ENCODE data around the gene UBR7.
"Not testable (repeated sequence)": the region's sequence is repeated elsewhere in the genome, so short reads cannot be mapped to it uniquely, and the experiment has no call there.

UBR7 gene

DNA sequence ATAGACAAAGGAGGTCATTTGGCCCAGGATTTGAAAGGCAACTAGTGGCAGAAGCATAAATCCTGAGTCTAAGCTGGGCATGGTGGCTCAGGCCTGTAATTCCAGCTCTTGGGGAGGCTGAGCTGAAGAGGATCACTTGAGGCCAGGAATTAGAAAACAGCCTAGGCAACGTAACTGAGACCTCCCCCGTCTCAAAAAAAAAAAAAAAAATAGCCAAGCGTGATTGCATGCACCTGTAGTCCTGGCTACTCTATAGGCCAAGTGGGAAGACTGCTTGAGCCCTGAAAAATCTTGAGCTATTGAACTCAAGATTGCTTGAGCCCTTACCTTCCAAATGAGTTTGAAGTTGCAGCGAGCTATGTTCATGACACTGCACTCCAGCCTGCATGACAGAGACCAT is 8.0 kb upstream of the UBR7 start:
- no peak for DNase-seq

DNA sequence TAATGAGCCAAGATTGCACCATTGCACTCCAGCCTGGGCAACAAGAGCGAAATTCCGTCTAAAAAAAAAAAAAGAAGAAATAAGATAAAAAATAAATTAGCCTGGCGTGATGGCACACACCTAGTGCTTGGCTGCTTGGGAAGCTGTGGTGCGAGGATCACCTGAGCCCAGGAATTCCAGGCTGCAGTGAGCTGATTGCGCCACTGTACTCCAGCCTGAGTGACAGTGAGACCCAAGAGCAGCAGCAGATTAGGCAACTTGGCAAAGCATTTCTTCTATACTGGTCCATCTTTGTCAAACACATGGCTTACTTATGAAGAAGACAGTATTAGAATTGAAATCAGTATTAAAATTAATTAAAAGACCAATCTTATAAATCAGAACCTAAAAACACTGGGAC is 6.5 kb upstream of the UBR7 start:
- no peak for DNase-seq

DNA sequence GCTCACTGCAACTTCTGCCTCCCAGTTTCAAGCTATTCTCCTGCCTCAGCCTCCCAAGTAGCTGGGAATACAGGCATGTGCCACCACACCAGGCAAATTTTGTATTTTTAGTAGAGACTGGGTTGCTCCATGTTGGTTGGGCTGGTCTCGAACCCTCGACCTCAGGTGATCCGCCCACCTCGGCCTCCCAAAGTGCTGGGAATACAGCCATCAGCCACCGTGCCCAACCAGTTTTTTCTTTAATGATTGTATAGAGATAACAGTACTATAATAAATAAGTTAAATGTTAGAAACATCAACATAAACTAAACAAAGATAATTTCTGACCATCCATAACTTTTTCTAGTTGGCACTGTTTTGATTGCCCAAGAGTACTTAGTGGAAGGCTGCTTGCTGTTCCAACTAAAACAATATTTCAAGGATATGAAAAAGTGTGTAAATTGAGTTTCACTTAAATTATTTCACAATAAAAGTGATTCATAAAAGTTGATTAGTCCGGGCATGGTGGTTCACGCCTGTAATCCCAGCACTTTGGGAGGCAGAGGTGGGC is 5.8 kb upstream of the UBR7 start:
- no peak for DNase-seq

DNA sequence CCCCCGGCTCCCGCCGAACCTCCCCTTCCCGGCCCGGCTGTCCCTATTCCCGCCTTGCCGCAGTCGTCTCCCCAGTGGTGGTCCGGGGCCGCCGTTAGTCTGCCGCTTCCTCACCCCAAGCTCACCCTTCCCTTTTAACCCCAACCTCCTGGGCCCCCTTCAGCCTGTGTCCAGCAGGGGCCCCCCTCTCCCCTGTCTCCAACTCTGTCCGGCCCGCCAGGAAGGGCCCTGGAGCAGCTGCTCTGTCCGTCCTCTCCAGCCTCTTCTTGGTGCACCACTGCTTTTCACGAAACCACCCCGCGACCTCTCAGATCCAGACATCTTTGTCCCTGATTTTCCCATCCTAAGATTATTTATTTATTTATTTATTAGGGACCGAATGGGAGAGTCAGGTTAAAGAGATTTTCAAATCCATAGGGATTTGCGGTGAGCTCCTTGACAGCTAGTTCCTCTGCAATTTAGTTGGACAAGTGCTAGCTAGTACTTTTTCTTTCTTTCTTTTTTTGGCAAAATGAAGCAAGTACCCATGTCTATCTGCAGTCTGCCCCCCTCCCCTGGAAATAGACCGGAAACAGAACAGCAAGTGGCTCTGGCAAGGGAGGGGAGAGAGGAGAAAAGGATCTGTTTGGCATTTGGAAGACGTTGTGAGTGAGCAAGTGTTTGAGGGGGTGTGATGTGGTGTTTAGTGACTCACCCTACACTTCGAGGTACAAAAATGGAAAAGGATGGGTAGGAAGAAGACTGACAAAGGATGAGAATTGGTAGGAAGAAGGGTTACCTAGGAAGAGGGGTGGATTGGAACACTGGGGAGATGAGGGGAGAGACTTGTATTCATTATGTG is 632 bp downstream of the UBR7 start:
- no peak for DNase-seq

DNA sequence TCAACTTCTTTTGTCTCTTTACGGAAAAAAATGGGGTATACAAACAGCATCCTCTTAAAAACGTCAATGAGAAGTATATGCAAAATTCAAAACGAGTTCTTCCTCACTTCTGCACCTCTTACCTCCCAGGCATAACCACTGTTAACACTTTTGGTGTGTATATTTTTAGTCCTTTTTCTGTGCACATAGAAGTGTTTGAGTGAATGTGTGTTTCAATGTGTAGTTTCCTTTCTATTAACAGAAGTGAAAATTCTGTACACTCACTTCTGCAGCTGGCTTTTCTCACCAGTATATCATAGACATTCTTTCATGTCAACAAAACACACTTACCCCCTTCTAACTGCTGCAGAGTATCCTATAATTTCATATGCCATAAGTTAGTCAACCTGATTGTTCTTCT is 5.4 kb downstream of the UBR7 start:
- no peak for DNase-seq

DNA sequence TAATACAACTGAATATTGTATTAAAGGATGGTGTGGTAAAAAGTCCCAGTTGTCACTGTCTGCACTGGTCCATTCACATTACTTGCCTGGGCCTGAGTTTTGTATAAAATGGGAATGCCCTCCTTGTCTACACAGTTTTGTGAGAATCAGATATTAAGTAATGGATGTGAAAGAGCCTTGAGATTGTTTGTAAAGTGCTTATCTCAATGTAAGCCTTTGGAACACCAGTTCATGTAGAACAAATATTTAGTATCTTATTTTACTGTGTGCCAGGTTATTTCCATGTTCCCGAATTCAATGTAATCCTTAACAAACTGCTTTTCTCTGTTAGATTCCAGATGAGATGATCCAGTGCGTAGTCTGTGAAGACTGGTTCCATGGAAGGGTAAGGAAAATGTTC is 7.5 kb downstream of the UBR7 start:
- DNase-seq: no peak

DNA sequence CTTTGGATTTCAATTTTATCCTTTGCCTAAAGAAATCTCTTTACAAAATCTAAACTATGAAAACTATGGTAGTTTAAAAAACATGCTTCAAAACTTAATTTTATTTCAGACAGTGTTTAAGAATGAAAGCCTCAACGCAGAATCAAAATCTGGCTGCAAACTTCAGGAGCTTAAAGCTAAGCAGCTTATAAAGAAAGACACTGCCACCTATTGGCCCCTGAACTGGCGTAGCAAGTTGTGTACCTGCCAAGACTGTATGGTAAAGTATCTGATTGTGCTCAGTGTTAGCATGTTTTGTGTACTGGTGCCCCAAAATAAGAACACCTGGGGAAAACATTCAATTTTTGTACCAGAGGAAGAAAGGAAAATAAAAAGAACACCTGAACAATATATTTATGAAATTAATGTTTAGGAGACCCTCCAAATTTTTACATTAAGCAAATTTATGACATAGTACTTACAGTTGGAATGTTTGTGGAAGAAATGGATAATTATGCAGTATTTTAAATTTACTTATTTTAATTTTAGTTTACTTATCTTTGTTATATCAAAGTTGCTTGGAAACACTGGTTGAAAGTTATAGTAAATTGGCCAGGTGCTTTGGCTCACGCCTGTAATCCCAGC is 12.2 kb downstream of the UBR7 start:
- no peak for DNase-seq

DNA sequence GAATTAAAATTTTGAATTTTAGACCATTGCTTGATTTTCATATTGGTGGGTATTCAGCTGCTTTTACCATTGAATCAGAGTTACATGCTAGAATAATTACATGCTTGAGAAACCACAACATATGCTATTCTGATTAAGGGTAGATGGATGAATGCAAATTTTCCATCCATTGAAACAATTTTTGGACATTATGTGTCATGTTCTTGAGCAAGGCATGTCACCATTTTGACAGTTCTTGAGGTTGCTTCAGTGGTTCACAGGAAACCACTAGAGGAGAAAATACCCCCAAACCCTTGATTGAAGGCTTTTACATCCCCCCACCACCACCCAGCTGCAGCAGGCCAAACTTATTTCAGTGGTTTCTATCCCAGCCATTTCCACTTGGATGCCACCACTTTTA is 13.5 kb downstream of the UBR7 start:
- DNase-seq: no peak

DNA sequence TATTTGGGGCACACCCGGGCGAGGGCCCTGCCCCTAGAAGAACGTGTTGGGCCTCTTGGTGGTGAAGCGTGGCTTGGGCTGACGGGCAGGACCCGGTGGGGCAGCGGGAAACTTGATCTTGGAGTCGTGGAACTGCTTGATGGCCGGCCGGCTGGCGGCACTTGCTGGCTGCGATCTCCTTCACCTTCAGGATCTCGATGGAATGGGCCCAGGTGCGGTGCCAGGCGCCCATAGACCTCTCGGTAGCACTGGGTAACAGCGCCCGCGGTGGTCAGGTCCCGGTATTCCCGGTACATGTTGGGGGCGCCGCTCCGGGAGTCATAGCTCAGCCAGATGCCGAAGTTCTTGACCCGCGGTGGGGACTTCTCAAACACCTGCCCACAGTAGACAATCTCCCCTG is 16.5 kb downstream of the UBR7 start:
- no peak for DNase-seq

DNA sequence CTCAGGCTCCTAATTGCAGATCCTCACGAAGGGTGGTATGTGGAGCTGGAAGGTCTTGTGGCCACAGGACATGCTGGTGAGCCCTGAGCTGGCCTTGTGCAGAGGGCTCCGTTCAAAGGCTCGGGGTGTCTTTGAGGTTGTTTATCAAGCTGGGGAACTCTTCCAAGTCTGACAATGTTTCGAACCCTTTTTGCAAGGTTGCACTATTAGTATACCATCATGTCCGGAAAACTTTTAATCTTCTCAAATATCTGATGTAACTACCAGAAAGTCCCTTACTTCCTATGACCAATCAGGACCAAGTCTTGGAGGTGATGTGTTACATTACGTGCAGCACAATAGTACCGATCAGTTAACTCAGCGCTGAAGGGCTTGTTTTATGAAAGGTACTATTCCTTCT is 21.5 kb downstream of the UBR7 start:
- DNase-seq: no peak

DNA sequence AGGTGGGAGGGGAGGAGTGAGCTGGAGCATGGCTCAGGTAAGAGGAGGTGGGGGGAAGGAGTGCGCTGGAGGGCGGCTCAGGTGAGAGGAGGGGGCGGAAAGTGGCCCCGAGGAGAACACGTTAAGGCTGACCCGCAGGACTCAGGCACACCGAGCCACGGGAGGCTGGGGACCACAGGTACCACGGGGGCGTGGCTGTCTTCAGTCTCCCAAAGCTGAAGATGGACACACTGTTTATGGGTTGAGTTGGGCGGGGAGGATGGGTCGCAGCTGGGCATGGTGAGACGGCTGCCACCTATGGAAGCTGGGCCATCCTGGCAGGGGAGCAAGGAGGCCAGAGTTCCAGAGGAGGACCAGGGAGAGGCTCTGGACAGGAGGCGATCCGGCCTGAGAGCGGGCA is 23.5 kb downstream of the UBR7 start:
- DNase-seq: no peak

DNA sequence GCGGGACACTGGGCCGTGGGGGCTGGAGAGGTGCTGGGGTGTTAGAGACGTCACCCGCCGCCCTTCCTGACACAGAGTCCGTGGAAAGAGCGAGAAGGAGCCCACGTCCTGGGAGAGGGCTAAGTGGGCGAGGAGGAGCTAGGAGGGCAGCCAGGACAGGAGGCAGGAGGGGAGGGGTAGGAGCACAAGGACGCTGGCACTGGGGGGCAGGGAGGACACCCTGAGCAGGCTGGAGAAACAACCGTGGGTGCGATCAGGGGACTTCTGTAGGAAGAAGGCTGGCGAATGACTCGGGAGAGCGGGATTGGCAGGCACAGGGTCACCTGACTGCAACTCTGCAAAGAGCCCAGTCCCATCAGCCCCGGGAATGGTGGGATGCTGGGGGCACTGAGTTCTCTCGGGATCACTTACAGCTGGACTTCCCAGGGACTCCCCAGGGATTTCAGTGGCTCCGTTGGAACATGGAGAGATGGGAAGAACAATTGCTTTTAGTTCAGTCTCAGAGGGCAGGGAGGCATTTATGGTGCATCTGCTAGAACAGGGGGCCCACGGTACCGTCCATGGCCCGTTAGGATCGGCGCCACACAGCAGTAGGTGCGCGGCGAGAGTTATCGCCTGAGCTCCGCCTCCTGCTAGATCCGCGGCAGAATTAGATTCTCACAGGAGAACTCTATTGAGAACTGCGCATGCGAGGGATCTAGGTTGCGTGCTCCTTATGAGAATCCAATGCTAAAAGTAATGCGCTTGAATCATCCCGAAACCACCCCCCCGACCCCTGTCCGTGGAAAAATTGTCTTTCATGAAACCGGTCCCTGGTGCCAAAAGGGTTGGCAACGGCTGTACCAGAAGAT is 24.3 kb downstream of the UBR7 start:
- no peak for DNase-seq

DNA sequence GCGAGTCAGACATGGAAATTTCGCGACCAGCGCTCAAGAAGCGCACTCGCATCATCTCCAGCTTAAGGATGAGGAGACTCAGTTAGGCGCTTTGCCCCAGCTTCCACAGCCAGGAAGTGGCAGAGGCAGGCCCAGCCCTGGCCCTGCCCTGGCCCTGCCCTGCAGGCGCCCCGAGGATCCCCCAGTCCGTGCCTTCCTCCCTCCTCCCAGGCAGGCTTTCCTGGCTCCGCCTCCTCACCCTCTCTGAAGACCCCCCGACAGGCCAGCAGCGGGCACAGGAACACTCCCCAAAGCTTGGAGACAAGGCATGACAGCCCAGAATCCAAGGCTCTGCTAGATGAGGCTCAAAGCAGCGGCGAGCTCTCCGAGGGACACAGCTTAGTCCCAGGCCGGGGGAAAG is 25.1 kb downstream of the UBR7 start:
- DNase-seq: no peak

DNA sequence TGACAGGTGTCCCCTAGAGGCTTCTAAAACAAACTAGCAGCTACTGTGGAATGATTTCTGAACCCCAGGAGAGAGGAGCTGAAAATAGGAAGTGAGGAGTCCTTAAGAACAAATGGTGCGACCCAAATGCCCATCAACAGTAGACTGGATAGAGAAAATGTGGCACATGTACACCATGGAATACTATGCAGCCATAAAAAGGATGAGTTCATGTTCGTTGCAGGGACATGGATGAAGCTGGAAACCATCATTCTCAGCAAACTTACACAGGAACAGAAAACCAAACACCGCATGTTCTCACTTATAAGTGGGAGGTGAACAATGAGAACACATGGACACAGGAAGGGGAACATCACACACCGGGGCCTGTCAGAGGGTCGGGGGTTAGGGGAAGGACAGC is 26.0 kb downstream of the UBR7 start:
- DNase-seq: not testable (repeated sequence)

DNA sequence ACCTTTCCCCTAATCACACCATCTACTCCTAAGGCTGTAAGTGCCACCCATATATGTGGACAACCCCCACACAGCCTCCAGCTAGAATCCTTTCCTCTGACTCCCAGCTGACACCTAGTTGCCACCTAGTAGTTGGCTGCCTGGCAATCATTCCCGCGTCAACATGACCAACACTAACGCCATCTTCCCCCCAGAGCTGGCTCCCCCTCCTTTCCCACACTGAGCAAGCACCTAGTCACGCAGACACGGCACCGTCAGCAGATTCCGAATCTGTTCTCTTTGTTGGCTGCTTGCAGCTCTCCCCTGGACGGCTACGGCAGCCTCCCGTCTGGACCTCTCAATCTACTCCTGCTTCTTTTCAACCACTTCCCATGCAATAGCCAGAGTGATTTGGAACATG is 27.7 kb downstream of the UBR7 start:
- DNase-seq: no peak

DNA sequence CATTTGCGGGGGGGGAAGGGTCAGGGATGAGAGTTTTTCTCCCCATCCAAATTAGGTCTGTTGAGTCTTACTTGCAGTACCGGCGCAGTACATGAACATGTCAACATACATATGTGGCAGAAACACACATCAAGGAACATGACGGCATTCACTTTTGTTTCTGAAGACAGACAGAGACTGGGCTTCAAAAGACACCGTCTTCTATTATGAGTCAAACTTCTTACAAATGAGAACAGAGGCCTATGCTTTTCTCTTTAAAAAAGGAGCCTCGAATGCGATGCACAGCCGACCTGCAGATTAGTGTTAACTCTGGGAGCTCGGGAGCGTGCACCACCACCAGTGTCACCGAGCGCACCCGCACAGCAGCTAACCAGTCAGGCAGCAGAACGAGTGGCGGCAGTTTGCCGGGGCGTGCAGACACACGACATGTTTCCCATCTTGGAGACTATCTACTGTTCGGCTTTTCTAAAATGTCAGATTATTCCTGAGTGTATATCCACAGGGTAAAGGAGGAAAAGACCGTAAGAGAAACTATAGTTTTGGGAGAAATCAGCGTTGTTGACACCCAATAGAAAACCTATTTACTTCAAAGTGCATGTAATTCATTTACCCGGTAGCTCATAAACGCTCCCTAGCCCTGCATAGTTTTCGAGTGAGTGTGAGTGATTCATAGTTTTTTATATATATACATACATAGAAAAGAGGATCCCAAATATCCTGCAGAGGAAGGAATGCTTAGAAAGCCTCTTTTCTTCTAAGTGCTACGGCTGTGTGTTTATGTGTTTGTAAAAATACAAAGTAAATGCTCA is 33.0 kb downstream of the UBR7 start:
- no peak for DNase-seq

DNA sequence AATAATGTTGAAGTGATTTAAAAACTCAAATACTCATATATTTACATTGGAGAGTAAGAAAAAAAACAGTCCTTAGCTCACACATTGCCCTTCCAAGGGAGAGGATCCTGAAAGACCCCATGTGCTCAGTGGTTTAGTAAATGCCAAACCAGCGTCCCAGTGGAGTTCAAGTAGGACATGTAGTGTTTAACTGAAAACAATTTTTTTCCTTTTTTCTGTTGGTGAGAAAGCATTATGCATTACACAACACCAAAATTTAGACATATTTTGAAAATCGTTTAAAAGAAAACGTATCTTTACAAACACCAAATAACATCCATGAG is 33.6 kb downstream of the UBR7 start:
- no peak for DNase-seq

DNA sequence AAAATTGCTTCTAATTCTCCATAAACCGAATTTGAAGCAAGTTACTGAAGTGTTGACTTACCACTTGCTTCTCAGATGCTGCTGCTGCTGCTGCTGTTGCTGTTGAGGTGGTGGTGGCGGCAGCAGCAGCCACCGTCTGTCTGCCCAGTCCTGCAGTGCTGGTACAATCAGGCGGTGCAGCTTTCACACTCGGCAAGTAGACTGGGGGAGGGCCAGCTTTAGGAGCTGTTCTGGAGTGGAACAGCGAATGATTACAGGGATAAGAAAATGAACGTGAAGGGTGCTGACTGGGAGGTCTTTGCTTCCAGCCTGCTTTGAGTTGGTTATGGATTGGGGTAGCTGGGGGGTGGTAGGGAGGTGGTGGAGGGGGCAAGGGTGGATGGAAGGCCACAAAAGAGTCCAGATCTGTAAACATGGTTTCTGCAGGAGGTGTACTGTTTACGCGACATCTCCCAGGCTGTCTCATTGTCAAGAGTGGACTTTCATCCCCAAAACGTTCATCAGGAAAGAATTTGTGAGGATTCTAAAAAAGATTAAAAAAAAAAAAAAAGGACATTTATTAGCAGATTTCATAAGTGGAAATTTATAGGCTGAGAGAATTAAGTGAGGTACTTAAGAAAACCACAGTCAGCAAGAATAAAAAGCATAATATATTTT is 38.8 kb downstream of the UBR7 start:
- DNase-seq: no peak

DNA sequence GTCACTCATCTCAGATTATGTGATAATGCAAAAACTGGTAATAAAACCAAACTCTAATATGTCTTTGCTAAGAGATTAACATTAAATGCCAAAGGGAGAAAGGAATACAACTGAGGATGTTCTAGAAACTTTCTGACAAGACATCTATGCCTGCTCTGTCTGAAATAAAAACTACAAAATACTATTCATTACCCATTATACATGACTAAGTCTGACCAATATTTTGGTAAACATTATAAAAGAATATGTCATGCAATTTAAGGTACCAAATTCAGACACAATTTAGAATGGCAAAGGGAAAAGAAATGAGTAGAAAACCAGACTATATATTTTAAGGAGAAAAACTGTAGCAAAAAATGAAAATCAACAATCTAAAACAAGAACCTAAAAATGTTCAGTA is 39.5 kb downstream of the UBR7 start:
- no peak for DNase-seq

DNA sequence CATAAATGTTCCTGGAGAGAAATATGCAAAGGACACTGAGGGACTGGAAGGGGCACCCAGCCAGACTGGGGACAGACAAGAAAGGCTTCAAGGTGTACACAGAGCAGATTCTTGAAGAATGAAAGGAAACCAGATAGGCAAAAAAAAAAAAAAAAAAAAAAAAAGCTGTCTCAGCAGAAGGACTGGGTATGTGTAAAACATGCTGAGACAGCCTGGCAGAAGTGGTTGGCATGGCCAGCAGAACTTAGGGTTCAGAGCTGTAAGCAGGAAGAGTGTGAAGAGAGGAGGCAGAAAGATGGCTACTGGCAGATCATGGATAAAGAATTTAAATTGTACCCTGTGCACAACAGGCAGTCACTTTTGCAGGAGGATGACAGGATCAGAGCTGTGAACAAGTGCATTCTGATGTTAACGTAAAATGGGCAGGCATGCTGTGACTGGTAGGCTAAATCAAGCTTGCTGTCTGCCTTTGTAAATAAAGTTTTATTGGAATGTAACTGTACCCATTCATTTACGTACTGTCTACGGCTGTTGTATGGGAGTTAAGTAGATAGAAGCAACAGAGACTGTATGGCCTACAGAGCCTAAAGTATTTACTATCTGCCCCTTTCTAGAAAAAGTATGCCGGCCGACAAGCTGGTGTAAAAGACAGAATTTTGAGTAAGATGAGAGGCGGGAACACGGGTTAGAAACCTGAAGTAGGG is 42.2 kb downstream of the UBR7 start:
- no peak for DNase-seq

DNA sequence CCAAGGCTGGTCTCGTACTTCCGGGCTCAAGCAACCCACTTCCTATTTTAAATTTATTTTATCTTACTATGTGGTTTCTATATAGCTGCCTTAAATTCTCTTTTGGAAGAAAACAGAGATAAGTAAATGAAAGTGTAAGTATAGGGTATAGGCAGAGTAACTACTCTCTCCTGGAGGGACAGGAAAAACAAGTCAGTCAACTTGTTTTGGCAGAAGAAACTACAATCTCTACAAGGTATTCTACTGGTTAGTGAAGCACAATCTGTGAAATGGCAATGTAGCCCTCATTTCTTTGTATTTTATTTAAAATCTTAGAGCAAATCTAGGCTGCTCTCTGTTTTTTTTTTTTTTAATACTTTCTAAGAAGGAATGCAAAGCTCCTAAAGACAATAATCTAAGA is 55.4 kb downstream of the UBR7 start:
- DNase-seq: no peak

DNA sequence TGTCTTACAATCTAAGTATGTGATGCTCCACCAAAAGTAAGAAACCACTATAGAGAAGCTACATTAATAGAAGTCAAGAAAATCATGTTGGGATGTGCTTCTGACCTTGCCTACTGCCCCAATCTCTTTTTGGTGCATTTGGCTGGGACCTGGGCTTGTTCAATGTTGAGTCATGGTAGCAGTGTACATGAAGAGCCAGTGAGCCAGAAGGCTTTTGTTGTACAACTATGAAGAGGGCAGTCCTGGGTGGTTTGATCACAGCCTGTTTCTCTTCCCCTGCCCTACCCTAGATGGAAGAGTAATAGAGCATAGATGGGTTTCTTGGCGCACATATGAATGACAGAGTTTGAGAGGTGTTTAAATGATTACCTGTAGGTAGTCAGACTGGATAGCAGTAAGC is 56.4 kb downstream of the UBR7 start:
- DNase-seq: no peak

Data from GOT3 (cell line).